K562 (cell line): ENCODE data around the gene SHISA4. TPM values are rescaled to one million over a fixed set of nuclear protein-coding genes. Genes with fewer than 3 reads are reported as not detected.

Experiments used
- ATF3 ChIP-seq, 2 experiments: fragments of 450-650 bp in 1 of 2; sonication (generic) in 1 of 2; formaldehyde crosslinking in 1 of 2; IDR thresholded peaks in 1 of 2; conservative IDR thresholded peaks in 1 of 2; 2 replicates each; pipeline versions ENCODE4 v1.6.1 to v1.8.1; 2016 to 2023; ENCODE audit warnings: mild to moderate bottlenecking in 2 of 2, moderate library complexity in 2 of 2, inconsistent platforms in 1 of 2, missing genetic modification reagents in 1 of 2
- BCLAF1 ChIP-seq, 2 experiments: fragments of 450-650 bp in 1 of 2; IDR thresholded peaks; 2 replicates each; pipeline ENCODE4 v1.6.1; 2011 to 2017; ENCODE audit warnings: low read depth in 2 of 2, antibody characterized with exemption in 1 of 2, borderline replicate concordance in 1 of 2, low read length in 1 of 2, mild to moderate bottlenecking in 1 of 2, mixed read lengths in 1 of 2; ENCODE audit not compliant: control insufficient read depth in 1 of 2
- C11orf30 ChIP-seq: fragments of 450-650 bp; IDR thresholded peaks from 2 replicates; pipeline ENCODE4 v1.6.1; 2016; ENCODE audit warnings: low read depth, mild to moderate bottlenecking
- CBFA2T3 ChIP-seq: fragments of 450-650 bp; IDR thresholded peaks from 2 replicates; pipeline ENCODE4 v1.6.1; 2017
- CREB1 ChIP-seq, 2 experiments: sonication (generic) in 1 of 2; formaldehyde crosslinking in 1 of 2; IDR thresholded peaks; 2 replicates each; pipeline versions ENCODE4 v1.6.1 to v1.8.0; 2012 to 2022; ENCODE audit warnings: inconsistent platforms in 1 of 2, mild to moderate bottlenecking in 1 of 2, missing genetic modification reagents in 1 of 2, moderate library complexity in 1 of 2
- CTBP1 ChIP-seq: fragments of 450-650 bp; IDR thresholded peaks from 2 replicates; pipeline ENCODE4 v1.6.1; 2016; ENCODE audit warnings: borderline replicate concordance
- GABPB1 ChIP-seq: sonication (generic); formaldehyde crosslinking; IDR thresholded peaks from 2 replicates; pipeline ENCODE4 v1.8.0; 2022; ENCODE audit warnings: mild to moderate bottlenecking, missing genetic modification reagents
- KDM1A ChIP-seq, 2 experiments: fragments of 450-650 bp; IDR thresholded peaks; 2 replicates each; pipeline ENCODE4 v1.6.1; 2016; ENCODE audit warnings: mild to moderate bottlenecking in 2 of 2
- MAZ ChIP-seq, 2 experiments: fragments of 450-650 bp in 1 of 2; sonication (generic) in 1 of 2; formaldehyde crosslinking; IDR thresholded peaks in 1 of 2; conservative IDR thresholded peaks in 1 of 2; 2 replicates each; pipeline versions ENCODE4 v1.4.0 to v1.5.0; 2020; ENCODE audit warnings: mild to moderate bottlenecking in 1 of 2, missing genetic modification reagents in 1 of 2
- NBN ChIP-seq: fragments of 450-650 bp; IDR thresholded peaks from 2 replicates; pipeline ENCODE4 v1.6.1; 2016; ENCODE audit warnings: low read depth, mild to moderate bottlenecking
- NCOA1 ChIP-seq: fragments of 450-650 bp; IDR thresholded peaks from 2 replicates; pipeline ENCODE4 v1.6.1; 2016; ENCODE audit warnings: low read depth
- TEAD4 ChIP-seq, 2 experiments: sonication (generic) in 1 of 2; formaldehyde crosslinking in 1 of 2; IDR thresholded peaks; 2 replicates each; pipeline versions ENCODE4 v1.6.1 to v1.8.0; 2012 to 2022; ENCODE audit warnings: borderline replicate concordance in 1 of 2, inconsistent platforms in 1 of 2, low read length in 1 of 2, mild to moderate bottlenecking in 1 of 2, missing genetic modification reagents in 1 of 2
- ZBTB9 ChIP-seq: fragments of 450-650 bp; formaldehyde crosslinking; IDR thresholded peaks from 2 replicates; pipeline ENCODE4 v1.4.0; 2020; ENCODE audit warnings: mild to moderate bottlenecking, moderate library complexity
- ZC3H11A ChIP-seq: IDR thresholded peaks from 2 replicates; pipeline ENCODE4 v1.6.1; 2012; ENCODE audit warnings: low read depth, low read length, improper control_type of control experiment
- ZNF311 ChIP-seq: fragments of 250-450 bp; sonication (Bioruptor Pico); IDR thresholded peaks from 2 replicates; pipeline ENCODE4 v1.4.0; 2020; ENCODE audit warnings: mild to moderate bottlenecking, moderate library complexity
- ZNF507 ChIP-seq: conservative IDR thresholded peaks from 2 replicates; pipeline ENCODE4 v1.6.1; 2017; ENCODE audit warnings: missing genetic modification characterization, missing compliant biosample characterization
- ZNF592 ChIP-seq: fragments of 450-650 bp; IDR thresholded peaks from 2 replicates; pipeline ENCODE4 v1.6.1; 2017; ENCODE audit warnings: antibody characterized with exemption, mild to moderate bottlenecking
- polyA plus RNA-seq, 8 experiments: library from polyadenylated mRNA; depleted of rRNA in 4 of 8; stranded (reverse) in 5 of 8; unstranded in 3 of 8; fragments of >200 nt; fragmentation: Nextera tagmentation in 2 of 8; fragmentation: Illumina TruSeq in 1 of 8; extraction: Ambion mirVana in 2 of 8; extraction: Trizol in 1 of 8; gene quantifications; 2 replicates each; pipeline versions ENCODE4 v1.2.1 to v1.2.3, GENCODE V29; 2011 to 2014; ENCODE audit warnings: inconsistent platforms in 1 of 8, missing spikeins in 1 of 8
- total RNA-seq, 7 experiments: library from RNA; depleted of rRNA in 6 of 7; stranded (reverse); fragments of >200 nt in 6 of 7; fragmentation: Illumina TruSeq in 2 of 7; extraction: Trizol in 2 of 7; gene quantifications; 2 replicates each; pipeline versions ENCODE4 v1.2.1 to v1.2.3, GENCODE V29; 2011 to 2021; ENCODE audit warnings: low replicate concordance in 1 of 7

SHISA4 gene
- total and polyA plus RNA-seq, 9 of the 15 experiments (the other 6 are each of a cell fraction or from before 2014, with no cell fraction given), result 0.15 to 0.95 (median 0.68) TPM; not detected in 2

- 0 out of 4 replicates have a peak, but pooled peaks of 1 of the 2 experiments have one; percentile 24 for TF ChIP-seq MAZ (CRISPR knock-in tag; conservative IDR thresholded peaks at IDR 0.05 in 1 of 2, IDR thresholded peaks at IDR 0.05 in 1 of 2)
- 0 out of 2 replicates have a peak, but pooled peaks have one; percentile 50 for TF ChIP-seq GABPB1 (CRISPR knock-in tag)
- TF ChIP-seq TEAD4 (IDR thresholded peaks at IDR 0.05; ENCODE audit: low read length), result no peak
- TF ChIP-seq TEAD4 (CRISPR knock-in tag; IDR thresholded peaks at IDR 0.05; ENCODE audit: borderline replicate concordance), result no peak
- peak; percentile 81 for TF ChIP-seq NCOA1
- peak; percentile 52; the same call in 1 of the 2 replicates for TF ChIP-seq ZNF592
- TF ChIP-seq ATF3 (IDR thresholded peaks at IDR 0.05), result peak; percentile 80
- TF ChIP-seq ATF3 (CRISPR knock-in tag; conservative IDR thresholded peaks at IDR 0.05), result peak; percentile 64; the same call in 1 of the 2 replicates
- no peak for TF ChIP-seq BCLAF1 (IDR thresholded peaks at IDR 0.05; ENCODE audit: borderline replicate concordance in 1 of 2, control insufficient read depth in 1 of 2, low read depth in 2 of 2, low read length in 1 of 2)
- TF ChIP-seq ZNF507, result no peak
- TF ChIP-seq NBN, result 0 out of 2 replicates have a peak, but pooled peaks have one; percentile 32
- 0 out of 2 replicates have a peak, but pooled peaks have one; percentile 25 for TF ChIP-seq ZNF311 (CRISPR knock-in tag)
- 0 out of 2 replicates have a peak, but pooled peaks have one; percentile 16 for TF ChIP-seq CBFA2T3
- TF ChIP-seq KDM1A (IDR thresholded peaks at IDR 0.05), result peak in 1 of 2 experiments; percentile 12; a peak in 1 of 4 replicates
- no peak for TF ChIP-seq ZBTB9
- TF ChIP-seq C11orf30, result peak; percentile 59
- peak; percentile 85 for TF ChIP-seq CREB1 (IDR thresholded peaks at IDR 0.05)
- TF ChIP-seq CREB1 (CRISPR knock-in tag; IDR thresholded peaks at IDR 0.05), result peak; percentile 83
- peak; percentile 46; the same call in 1 of the 2 replicates for TF ChIP-seq CTBP1
- TF ChIP-seq ZC3H11A, result no peak
Observed at GRCh38 chr1:201882665-201883132, 6.0 kb upstream of the SHISA4 start (continued).
